ENCODE measurements around the gene PKD1. TPM values are rescaled to one million over a fixed set of nuclear protein-coding genes. Genes with fewer than 3 reads are reported as not detected.

PKD1 gene
- total and polyA plus RNA-seq, 12 donors, result 76.7 to 122 (median 104) TPM

GRCh38 chr16:2078691-2079090 is 57.0 kb downstream of the PKD1 start:
- DNase-seq (no peak), ATAC-seq (no peak)
- Histone ChIP-seq H3K9me3 (no peaks in the 10 kb centered on the region), H3K4me3 (no peak overlapping the region), H3K4me1 (peaks cover 5 to 31% (median 28%) of the 10 kb centered on the region in 9 donors), H3K27ac (no peak overlapping the region), H3K27me3 (no peaks in the 10 kb centered on the region), H3K36me3 (peaks cover 0 to 100% (median 59%) of the 10 kb centered on the region in 9 donors)
- TF ChIP-seq, protein P1, sequence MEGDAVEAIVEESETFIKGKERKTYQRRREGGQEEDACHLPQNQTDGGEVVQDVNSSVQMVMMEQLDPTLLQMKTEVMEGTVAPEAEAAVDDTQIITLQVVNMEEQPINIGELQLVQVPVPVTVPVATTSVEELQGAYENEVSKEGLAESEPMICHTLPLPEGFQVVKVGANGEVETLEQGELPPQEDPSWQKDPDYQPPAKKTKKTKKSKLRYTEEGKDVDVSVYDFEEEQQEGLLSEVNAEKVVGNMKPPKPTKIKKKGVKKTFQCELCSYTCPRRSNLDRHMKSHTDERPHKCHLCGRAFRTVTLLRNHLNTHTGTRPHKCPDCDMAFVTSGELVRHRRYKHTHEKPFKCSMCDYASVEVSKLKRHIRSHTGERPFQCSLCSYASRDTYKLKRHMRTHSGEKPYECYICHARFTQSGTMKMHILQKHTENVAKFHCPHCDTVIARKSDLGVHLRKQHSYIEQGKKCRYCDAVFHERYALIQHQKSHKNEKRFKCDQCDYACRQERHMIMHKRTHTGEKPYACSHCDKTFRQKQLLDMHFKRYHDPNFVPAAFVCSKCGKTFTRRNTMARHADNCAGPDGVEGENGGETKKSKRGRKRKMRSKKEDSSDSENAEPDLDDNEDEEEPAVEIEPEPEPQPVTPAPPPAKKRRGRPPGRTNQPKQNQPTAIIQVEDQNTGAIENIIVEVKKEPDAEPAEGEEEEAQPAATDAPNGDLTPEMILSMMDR (IDR thresholded peaks at IDR 0.05), result no peak
- intact Hi-C loops (cut with DNase I), result no loop called here
- WGBS, 2 donors, result 96% methylated on average over 23 of the region's 23 CpGs

DNA sequence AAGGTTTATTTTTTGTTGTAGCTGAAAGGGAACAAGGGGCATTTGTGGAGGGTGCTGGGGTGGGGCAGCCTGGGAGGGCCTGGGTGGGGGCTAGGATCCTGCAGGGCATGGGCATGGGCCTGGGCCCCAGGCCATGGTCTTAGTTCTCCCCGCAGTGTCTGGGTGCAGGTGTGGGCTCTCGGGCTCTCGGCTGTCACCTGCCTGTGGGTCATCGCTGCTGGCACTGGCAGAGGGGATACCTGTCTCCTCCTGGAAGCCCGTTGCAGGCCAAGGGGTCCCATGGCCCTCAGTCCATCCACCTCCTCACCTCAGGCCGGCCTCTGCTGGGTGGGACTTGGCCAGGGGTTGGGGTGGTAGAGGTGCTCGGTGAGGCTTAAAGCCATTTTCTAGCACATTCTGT is 57.6 kb downstream of the PKD1 start:
- no peaks in the 10 kb centered on the region for H3K9me3 ChIP-seq
- intact Hi-C loops (cut with DNase I), result no loop called here
- H3K4me3 ChIP-seq, result no peak overlapping the region
- WGBS, 2 donors, result 95 to 98% methylated on average over 7 of the region's 7 CpGs
- no peaks in the 10 kb centered on the region for H3K27me3 ChIP-seq
- H3K4me1 ChIP-seq, result peaks cover 5 to 25% (median 22%) of the 10 kb centered on the region in 9 donors
- DNase-seq (no peak), ATAC-seq (no peak)
- H3K36me3 ChIP-seq, result peaks cover 0 to 100% (median 61%) of the 10 kb centered on the region in 9 donors
- TF ChIP-seq, protein P1 (IDR thresholded peaks at IDR 0.05), result no peak
- H3K27ac ChIP-seq, result no peak overlapping the region

DNA sequence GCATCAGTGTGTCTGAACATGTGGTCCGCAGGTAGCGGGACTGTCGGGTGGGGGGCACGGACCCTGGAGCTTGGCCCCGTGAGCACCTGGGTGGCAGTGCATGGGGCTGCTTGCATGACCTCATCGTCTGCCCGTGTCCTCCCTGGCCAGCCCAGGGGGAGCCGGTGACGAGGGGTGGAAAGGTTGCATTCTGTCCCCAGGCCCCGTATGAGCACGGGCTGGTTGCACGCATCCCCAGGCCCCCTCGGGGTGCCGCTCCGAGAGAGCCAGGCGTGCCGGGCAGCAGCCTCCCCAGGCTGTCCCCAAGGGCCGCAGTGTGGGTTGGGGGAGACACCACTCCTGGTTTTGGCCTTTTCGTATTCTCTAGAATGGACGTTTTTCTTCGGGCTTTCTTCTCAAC is 58.0 kb downstream of the PKD1 start:
- Histone ChIP-seq H3K9me3 (no peaks in the 10 kb centered on the region), H3K36me3 (peaks cover 0 to 100% (median 64%) of the 10 kb centered on the region in 9 donors), H3K4me1 (peaks cover 5 to 21% (median 18%) of the 10 kb centered on the region in 9 donors), H3K27me3 (no peaks in the 10 kb centered on the region), H3K4me3 (no peak overlapping the region), H3K27ac (no peak overlapping the region)
- intact Hi-C loops (cut with DNase I), result no loop called here
- ATAC-seq (no peak), DNase-seq (no peak)
- TF ChIP-seq, protein P1 (IDR thresholded peaks at IDR 0.05), result no peak
- WGBS, 2 donors, result 93% methylated on average over 21 of the region's 21 CpGs

GRCh38 chr16:2077016-2077415 is 58.7 kb downstream of the PKD1 start:
- Histone ChIP-seq H3K36me3 (peaks cover 0 to 100% (median 62%) of the 10 kb centered on the region in 9 donors), H3K27ac (no peak overlapping the region), H3K4me3 (no peak overlapping the region), H3K4me1 (peaks cover 0 to 14% (median 12%) of the 10 kb centered on the region in 9 donors), H3K9me3 (no peaks in the 10 kb centered on the region), H3K27me3 (no peaks in the 10 kb centered on the region)
- TF ChIP-seq, protein P1 (IDR thresholded peaks at IDR 0.05), result no peak
- intact Hi-C loops (cut with DNase I), result no loop called here
- DNase-seq, result no peak
- no peak for ATAC-seq
- 90 to 96% methylated on average over 17 of the region's 17 CpGs for WGBS, 2 donors
